GM18505 (cell line): ENCODE measurements around the gene ZNF791.
"Not testable (repeated sequence)": the region's sequence is repeated elsewhere in the genome, so short reads cannot be mapped to it uniquely, and the experiment has no call there.

Source experiments
- ATAC-seq: cut with Tn5 transposase; IDR thresholded peaks from one replicate; pipeline ENCODE4 v1.9.1; 2021; ENCODE audit not compliant: unreplicated experiment
- POLR2A ChIP-seq: IDR thresholded peaks from 4 replicates; pipeline ENCODE4 v1.6.1; 2011; ENCODE audit warnings: borderline replicate concordance; ENCODE audit not compliant: insufficient read depth, insufficient read length; ENCODE audit errors: extremely low read depth

The ZNF791 gene

DNA sequence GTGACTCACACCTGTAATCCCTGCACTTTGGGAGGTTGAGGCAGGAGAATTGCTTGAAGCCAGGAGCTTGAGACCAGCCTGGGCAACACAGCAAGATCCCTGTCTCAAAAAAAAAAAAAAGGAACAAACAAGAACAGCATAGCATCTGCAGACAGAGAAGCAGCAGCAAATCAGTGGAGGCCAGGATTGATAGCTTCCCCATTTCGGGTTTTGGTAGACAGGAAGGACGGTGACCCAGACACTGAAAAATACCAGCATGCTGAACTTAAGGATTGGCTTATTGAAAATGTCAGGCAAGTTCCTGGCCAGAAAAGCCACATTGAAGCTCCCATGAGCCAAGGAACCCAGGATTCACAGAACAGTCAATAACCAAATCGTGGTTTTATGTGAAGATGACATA lies 3.1 kb upstream of the ZNF791 start:
- TF ChIP-seq POLR2A: no peak

DNA sequence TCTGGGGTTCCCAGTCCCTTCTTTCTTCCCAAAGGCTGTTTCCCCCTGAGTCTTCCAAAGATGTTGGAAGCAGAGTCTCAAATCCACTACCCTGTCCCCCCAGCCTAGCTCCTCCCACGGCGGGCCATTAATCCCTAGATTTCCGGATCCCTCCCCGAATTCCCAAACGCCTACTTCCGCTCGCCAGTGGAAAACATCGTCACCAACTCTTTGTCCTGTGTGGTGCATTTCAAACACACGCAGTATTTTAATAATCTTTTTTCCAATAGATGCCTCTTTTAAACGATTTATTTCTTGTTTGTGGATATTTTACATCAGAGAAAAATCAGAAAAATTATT lies 610 bp downstream of the ZNF791 start:
- no peak for ATAC-seq

More for the DNA sequence above, 3.1 kb upstream of the ZNF791 start:
- ATAC-seq: no peak

DNA sequence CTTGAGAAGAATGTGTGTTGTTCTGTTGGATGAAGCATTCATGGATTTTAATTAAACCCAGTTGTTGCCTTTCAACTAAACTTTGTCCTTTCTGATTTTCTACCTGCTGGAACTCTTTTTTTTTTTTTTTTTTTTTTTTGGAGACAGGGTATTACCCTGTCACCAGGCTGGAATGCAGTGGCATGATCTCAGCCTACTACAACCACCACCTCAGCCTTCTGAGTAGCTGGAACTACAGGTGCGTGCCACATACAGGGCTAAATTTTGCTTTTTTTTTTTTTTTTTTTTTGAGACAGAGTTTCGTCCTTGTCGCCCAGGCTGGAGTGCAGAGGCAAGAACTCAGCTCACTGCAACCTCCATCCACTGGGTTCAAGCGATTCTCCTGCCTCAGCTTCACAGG lies 6.9 kb downstream of the ZNF791 start:
- ATAC-seq: no peak
- no peak for TF ChIP-seq POLR2A

More for the DNA sequence above, 610 bp downstream of the ZNF791 start:
- TF ChIP-seq POLR2A: no peak

DNA sequence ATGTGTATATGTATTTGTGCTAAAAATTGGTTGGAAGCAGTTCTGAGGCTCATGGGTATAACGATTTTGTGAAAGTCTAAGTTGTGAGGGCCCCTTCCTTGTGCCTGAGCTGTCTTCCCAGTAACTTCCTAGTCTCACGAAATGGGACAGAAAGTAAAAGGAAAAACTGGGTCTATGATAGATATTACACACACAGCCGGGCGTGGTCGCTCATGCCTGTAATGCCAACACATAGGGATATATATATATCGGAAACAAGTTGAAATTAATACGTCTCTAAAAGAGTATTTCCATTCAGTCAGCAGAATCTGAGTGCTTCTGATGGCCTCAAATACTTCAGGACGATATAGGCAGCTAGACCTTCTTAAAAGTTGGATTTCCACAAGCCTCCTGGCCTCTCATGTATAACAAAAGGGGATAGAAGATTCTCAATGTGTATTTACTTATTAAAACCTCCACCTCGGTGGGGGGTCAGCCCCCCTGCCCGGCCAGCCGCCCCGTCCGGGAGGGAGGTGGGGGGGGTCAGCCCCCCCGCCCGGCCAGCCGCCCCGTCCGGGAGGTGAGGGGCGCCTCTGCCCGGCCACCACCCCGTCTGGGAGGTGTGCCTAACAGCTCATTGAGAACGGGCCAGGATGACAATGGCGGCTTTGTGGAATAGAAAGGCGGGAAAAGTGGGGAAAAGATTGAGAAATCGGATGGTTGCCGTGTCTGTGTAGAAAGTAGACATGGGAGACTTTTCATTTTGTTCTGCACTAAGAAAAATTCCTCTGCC lies 10.7 kb downstream of the ZNF791 start:
- ATAC-seq: not testable (repeated sequence)

DNA sequence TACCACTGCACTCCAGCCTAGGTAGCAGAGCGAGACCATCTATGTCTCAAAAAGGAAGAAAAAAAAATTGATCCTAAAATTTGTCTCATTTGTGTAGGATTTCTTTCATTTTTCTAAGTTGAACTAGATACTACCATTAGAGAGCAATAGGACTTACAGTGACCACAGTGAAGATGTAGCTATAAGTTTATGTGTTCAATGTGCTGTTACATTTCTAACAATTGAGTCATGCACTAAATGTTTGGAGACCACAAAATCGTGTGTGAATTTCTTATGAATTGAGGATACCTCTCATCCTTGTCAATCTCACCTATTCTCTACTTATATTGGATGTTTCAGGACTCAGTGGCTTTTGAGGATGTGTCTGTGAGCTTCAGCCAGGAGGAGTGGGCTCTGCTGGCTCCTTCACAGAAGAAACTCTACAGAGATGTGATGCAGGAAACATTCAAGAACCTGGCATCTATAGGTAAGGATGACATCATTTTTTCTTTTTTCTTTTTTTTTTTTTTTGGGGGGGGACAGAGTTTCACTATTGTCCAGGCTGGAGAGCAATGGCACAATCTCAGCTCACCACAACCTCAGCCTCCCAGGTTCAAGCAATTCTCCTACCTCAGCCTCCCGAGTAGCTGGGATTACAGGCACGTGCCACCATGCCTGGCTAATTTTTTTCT lies 12.8 kb downstream of the ZNF791 start:
- no peak for TF ChIP-seq POLR2A
- no peak for ATAC-seq

DNA sequence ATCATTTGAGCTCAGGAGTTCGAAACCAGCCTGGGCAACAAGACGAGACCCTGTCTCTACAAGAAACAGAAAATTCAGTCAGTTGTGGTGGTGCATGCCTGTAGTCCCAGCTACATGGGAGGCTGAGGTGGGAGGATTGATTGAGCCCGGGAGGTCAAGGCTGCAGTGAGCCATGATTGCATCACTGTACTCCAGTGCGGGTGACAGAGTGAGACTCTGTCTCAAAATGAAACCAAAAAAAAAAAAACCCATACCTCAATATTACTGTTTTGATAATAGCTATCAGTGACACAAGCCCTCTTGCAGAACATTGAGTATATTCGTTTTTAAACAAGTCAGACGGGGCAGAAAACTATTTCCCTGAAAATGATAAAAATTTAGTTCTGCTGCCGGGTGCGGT lies 16.2 kb downstream of the ZNF791 start:
- TF ChIP-seq POLR2A: no peak
- no peak for ATAC-seq

DNA sequence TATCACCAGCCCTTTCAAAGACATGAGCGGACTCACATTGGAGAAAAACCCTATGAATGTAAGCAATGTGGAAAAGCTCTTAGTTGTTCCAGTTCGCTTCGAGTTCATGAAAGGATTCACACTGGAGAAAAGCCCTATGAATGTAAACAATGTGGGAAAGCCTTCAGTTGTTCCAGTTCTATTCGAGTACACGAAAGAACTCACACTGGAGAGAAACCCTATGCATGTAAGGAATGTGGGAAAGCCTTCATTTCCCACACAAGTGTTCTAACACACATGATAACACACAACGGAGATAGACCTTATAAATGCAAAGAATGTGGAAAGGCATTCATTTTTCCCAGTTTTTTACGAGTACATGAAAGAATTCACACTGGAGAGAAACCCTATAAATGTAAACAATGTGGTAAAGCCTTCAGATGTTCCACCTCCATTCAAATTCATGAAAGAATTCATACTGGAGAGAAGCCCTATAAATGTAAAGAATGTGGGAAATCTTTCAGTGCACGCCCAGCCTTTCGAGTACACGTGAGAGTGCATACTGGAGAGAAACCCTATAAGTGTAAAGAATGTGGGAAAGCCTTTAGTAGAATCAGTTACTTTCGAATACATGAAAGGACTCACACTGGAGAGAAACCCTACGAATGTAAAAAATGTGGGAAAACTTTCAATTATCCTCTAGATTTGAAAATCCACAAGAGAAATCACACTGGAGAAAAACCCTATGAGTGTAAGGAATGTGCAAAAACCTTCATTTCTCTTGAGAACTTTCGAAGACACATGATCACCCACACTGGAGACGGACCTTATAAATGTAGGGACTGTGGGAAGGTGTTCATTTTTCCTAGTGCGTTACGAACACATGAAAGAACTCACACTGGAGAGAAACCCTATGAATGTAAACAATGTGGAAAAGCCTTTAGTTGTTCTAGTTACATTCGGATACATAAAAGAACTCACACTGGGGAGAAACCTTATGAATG lies 17.6 kb downstream of the ZNF791 start:
- no peak for TF ChIP-seq POLR2A
- ATAC-seq: no peak

DNA sequence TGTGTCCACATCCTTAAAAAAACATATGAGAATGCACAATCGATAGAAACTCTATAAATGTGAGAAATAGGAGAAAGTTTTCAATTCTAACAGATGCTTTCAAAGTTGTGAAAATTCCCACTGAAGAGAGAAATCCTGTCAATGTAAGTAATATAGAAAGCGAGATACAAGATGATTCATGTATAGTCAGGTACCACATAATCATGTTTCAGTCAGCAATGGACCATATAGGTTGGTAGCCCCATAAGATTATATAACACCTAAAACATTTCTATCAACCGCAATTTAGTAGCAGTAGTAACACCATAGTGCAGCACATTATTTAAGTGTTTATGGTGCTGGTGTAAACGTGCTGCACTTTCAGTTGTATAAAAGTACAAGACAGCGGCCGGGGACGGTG lies 18.5 kb downstream of the ZNF791 start:
- no peak for TF ChIP-seq POLR2A
- no peak for ATAC-seq

DNA sequence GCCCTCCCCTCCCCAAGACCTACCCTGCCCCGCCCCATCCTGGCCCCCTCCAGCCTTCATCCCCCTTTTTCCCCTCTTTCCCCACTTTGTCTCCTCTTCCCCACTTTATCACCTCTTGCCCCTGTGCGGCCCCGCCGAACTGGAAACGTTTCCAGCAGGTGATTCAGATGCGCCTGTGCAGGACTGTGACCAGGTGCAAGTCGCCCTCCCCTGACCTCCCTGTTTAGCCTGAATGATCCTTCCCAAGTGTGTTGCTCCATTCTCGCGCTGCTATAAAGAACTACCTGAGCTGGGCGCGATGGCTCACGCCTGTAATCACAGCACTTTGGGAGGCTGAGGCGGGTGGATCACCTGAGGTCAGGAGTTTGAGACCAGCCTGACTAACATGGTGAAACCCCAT lies 25.9 kb downstream of the ZNF791 start:
- no peak for TF ChIP-seq POLR2A
- ATAC-seq: no peak

DNA sequence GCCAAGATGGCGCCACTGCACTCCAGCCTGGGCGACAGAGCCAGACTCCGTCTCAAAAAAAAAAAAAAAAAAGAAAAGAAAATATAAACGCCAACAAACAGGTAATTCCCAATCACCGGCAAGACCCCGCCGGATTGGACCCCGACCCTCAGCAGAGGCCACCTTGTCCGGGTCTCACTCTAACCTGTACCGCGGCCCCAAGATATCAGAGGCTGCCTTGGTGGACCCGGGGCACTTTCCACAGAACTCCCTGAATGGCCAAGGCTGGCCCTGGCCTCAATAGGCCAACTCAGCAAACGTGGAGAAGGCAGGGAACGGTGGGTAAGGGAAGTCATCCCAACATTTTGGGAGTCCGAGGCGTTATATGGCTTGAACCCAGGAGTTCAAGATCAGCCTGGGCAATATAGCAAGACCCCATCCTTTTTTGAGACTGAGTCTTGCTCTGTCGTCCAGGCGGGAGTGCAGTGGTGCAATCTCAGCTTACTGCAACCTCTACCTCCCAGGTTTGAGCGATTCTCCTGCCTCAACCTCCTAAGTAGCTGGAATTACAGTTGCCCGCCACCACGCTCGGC lies 28.0 kb downstream of the ZNF791 start:
- no peak for TF ChIP-seq POLR2A
- ATAC-seq: no peak

DNA sequence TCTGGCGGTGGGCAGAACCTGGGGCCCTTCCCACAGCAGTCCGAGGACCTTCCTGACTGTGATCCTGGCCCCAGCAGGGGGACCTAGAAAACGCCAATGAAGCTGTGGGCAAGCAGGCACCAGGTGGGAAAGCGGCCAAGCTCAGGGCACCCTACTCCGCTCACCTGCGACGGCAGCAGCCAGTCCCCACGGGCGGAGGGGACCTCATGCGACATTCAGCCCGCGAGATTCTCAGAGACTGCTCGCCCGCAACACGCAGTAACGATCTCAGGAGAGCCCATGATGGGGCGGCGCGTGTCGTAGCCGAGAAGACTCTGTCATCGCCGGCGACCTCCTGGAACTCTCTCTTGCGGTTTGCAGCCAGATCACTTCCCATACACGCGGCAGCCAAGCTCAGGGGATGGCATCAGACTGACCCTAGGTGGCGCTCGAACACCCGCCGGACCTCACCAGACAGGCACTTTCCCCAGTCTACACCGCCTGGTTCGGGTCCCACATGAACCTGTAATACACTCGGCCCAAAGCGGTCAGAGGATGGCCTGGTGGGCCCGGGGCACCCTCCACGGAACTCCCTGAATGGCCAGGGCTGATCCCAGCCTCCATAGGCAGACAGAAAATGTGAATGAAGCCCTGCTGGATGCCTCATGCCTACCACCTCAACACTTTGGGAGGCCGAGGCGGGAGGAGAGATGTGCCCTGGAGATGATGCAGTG lies 29.3 kb downstream of the ZNF791 start:
- ATAC-seq: no peak
- no peak for TF ChIP-seq POLR2A

DNA sequence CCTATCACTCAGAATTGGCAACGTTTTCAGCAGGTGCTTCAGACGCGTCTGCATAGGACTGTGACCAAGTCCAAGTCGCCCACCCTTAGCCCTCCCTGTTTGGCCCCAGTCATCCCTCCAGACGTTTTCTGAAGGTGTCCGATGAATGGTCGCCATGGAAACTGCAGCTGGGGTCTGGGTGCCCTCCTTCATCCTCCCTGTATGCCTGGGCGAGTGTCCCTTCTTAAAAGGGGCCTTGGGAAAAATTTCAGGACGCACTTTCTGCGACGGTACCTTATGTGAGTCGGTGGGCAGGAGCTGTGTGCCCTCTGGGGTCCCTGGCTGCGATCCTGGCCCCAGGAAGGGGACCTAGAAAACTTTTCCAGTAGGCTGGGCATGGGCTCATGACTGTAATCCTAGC lies 30.7 kb downstream of the ZNF791 start:
- ATAC-seq: no peak

DNA sequence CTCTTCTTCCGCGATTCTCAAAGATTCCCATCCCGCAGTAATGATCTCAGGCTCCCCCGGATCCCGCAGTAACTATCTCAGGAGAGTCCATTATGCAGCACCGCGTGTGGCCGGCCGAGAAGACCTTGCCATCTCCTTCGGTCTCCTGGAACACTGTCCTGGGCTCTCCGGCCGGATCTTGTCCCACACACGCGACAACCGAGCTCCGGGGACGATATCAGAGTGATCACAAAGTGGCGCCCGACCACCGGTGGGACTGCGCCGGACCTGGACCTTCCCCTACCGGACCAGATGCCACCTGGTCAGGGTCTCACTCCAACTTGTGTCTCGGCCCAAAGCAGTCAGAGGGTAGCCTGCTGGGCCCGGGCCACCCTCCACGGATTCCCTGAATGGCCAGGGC lies 31.8 kb downstream of the ZNF791 start:
- ATAC-seq: no peak
- no peak for TF ChIP-seq POLR2A

More for the DNA sequence above, 30.7 kb downstream of the ZNF791 start:
- no peak for TF ChIP-seq POLR2A

DNA sequence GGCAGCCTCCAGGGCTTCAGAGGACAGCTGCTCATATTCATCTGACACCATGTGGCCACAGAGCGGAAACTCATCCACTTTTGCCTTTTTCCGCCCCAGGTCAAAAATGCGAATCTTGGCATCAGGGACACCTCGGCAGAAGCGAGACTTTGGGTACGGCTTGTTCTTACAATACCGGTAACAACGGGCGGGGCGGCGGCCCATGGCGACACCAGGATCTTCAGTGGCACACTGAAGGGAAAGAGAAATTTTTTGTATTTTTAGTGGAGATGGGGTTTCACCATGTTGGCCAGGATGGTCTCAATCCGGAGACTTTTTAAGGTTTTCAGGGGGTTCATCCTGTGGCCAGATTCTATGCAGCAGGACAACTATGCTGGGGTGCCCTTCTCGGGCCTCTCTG lies 33.0 kb downstream of the ZNF791 start:
- not testable (repeated sequence) for ATAC-seq
